Measurements from ENCODE around the gene UIMC1. TPM values are rescaled to one million over a fixed set of nuclear protein-coding genes. Genes with fewer than 3 reads are reported as not detected.

UIMC1 gene
- total RNA-seq, 2 donors from 2014 or later = 19.1 to 27.2 TPM

DNA sequence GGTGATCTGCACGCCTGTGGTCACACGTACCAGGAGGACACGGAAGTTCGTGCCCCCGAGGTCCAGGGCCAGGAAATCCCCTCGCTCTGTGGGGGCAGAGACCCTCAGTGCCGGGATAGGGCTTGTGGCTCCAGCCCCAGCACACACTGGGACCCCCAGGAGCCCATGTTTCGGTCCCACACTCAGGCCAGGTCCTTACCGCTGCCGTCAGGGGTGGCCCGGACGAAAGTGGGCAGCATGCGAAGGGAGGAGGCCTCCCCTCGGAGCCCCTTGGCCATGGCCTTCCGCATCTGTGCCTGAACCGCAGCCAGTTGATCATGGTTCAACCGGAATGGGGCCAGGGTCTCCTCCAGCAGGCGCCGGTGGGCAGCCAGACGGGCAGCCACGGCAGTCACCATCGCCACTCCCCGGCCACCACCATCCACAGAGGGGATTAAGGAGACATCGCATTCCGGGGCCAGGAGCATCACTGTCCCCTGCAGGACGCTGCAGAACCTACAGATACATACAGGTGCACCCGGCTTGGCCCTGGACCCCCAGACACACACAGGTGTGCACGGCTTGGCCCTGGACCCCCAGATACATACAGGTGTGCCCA lies 119.2 kb downstream of the UIMC1 start:
- 81 to 89% methylated on average over 18 to 26 of the region's 28 CpGs for WGBS, 2 donors
- intact Hi-C loops (cut with DNase I) = no loop called here

DNA sequence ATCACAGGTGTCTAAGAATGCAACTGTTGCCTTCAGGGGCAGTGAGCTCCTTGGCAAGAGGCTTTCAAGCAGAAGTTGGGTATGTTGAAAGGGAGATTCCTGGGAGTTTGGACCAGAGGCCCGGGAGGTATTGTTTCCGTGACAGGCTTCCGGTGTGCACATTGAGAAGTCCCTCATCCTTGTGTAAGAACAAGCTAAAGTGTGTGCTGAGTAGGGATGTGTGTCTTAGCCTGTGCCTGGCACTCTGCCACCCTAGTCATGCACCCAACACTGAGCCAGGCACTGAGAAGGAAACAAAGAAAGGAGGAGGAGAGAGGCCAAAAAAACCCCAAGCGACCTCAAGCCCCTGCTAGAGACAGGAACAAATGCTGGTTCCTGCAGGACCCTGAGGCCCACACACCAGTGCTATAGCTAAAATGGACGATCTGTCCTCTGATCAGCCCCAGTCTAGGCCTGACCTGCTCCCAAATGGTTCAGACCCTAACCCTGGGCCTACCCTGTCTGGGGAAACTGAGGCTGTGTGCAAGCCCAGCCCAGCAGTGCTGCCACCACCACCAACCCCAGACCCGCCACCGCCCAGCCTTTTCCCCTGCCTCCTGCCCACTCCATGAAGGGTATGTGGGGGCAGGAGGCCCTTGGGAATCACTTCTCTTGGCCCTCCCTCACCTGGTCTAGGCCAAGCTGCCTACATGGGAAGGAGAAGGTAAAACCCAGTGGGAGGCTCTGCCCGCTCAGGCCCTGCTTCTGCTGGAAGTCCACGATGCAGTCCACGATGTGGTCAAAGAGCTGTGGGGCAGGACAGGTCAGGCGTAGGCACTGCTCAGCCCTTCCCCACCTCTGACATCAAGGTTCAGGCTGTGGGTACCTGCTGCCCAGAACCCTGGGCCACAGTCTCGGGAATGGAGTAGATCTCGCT lies 120.0 kb downstream of the UIMC1 start:
- TF ChIP-seq, protein P1, sequence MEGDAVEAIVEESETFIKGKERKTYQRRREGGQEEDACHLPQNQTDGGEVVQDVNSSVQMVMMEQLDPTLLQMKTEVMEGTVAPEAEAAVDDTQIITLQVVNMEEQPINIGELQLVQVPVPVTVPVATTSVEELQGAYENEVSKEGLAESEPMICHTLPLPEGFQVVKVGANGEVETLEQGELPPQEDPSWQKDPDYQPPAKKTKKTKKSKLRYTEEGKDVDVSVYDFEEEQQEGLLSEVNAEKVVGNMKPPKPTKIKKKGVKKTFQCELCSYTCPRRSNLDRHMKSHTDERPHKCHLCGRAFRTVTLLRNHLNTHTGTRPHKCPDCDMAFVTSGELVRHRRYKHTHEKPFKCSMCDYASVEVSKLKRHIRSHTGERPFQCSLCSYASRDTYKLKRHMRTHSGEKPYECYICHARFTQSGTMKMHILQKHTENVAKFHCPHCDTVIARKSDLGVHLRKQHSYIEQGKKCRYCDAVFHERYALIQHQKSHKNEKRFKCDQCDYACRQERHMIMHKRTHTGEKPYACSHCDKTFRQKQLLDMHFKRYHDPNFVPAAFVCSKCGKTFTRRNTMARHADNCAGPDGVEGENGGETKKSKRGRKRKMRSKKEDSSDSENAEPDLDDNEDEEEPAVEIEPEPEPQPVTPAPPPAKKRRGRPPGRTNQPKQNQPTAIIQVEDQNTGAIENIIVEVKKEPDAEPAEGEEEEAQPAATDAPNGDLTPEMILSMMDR (IDR thresholded peaks at IDR 0.05) = no peak
- TF ChIP-seq POLR2A (IDR thresholded peaks at IDR 0.05) = no peak
- H3K9me3 ChIP-seq = no peaks in the 10 kb centered on the region
- ATAC-seq = no peak
- no peaks in the 10 kb centered on the region for H3K27me3 ChIP-seq
- no peaks in the 10 kb centered on the region for H3K4me1 ChIP-seq
- 75 to 85% methylated on average over 7 to 13 of the region's 13 CpGs for WGBS, 2 donors
- H3K4me3 ChIP-seq = no peak overlapping the region
- no peak overlapping the region for H3K27ac ChIP-seq
- intact Hi-C loops (cut with DNase I) = no loop called here
- no peaks in the 10 kb centered on the region for H3K36me3 ChIP-seq (replicated peaks in 1 of 2; ENCODE audit: insufficient read depth in 1 of 2, low read depth in 2 of 2)
- DNase-seq = peak in 1 of 4 donors; percentile 6

More for the DNA sequence above, 119.2 kb downstream of the UIMC1 start:
- Histone ChIP-seq H3K4me1 (no peaks in the 10 kb centered on the region), H3K27me3 (no peaks in the 10 kb centered on the region), H3K27ac (no peak overlapping the region), H3K4me3 (no peak overlapping the region), H3K9me3 (no peaks in the 10 kb centered on the region), H3K36me3 (replicated peaks in 1 of 2; ENCODE audit: insufficient read depth in 1 of 2, low read depth in 2 of 2) (no peaks in the 10 kb centered on the region)
- ATAC-seq (no peak), DNase-seq (peak in 1 of 4 donors; percentile 5)
- no peak for TF ChIP-seq POLR2A (IDR thresholded peaks at IDR 0.05)
- TF ChIP-seq, protein P1 (IDR thresholded peaks at IDR 0.05) = no peak

DNA sequence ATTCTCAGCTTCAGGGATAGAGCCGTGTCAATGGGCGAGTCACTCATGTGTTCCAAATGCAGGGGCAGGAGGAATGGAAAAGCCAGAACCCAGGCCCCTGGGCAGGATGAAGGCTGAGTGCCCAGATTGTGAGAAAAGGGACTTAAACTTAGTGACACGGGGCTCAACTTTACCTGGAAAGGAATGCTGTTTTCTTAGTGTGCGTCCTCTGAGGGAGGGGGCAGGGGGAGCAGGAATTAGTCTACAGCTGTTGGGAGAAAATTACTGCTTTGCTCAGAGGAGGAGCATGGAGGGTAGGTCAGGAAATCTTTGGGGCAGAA lies 122.0 kb downstream of the UIMC1 start:
- H3K27me3 ChIP-seq = no peaks in the 10 kb centered on the region
- no peak overlapping the region for H3K27ac ChIP-seq
- H3K4me3 ChIP-seq = no peak overlapping the region
- no peaks in the 10 kb centered on the region for H3K36me3 ChIP-seq (replicated peaks in 1 of 2; ENCODE audit: insufficient read depth in 1 of 2, low read depth in 2 of 2)
- no peaks in the 10 kb centered on the region for H3K4me1 ChIP-seq
- 53 to 55% methylated on average over 4 of the region's 4 CpGs for WGBS, 2 donors
- TF ChIP-seq, protein P1 (IDR thresholded peaks at IDR 0.05) = no peak
- no peak for TF ChIP-seq POLR2A (IDR thresholded peaks at IDR 0.05)
- ATAC-seq = no peak
- DNase-seq = no peak
- no peaks in the 10 kb centered on the region for H3K9me3 ChIP-seq
- intact Hi-C loops (cut with DNase I) = no loop called here

DNA sequence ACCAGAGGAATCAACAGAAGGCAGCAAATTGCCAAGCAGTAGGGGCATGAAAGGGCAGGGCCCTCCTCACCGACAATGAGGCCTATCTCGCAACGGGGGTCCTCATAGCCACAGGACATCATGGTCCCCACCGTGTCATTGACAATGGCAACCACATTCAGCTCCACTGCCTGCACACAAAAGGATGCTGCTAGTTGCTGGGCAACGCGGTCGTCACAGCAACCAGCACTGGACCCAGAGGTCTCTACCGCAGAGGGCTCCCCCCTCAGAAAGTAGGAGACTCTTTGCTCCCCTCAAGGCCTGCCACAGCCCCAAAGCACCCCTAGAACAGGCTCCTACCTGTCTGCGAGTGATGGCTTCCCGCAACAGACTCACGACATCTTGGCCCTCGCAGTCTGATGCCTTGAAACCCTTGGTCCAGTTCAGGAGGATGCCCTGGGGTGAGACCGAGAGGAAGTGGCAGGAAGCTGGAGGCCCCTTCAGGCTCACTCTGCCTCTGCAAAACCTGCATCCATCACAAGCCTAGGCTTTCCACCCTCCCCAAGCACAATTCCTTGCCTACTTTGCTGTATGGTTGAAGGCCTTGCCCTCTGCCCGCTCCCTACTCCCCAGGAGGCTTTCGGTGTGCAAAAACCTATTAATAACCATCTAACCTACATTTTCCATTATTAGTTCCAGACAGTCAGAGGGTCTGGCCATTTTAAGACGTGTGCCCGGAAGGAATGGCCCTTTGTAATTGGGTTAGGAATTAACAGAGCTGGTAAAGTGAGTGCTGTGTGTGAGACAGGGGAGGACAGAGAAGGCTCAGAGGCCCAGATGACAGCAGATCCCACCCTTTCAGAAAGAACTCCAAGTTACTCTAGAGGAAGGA lies 122.6 kb downstream of the UIMC1 start:
- intact Hi-C loops (cut with DNase I) = no loop called here
- no peak for TF ChIP-seq POLR2A (IDR thresholded peaks at IDR 0.05)
- TF ChIP-seq, protein P1 (IDR thresholded peaks at IDR 0.05) = no peak
- 78 to 81% methylated on average over 15 to 17 of the region's 17 CpGs for WGBS, 2 donors
- no peaks in the 10 kb centered on the region for H3K36me3 ChIP-seq (replicated peaks in 1 of 2; ENCODE audit: insufficient read depth in 1 of 2, low read depth in 2 of 2)
- H3K4me3 ChIP-seq = no peak overlapping the region
- no peaks in the 10 kb centered on the region for H3K4me1 ChIP-seq
- H3K9me3 ChIP-seq = no peaks in the 10 kb centered on the region
- ATAC-seq (no peak), DNase-seq (no peak)
- no peak overlapping the region for H3K27ac ChIP-seq
- H3K27me3 ChIP-seq = no peaks in the 10 kb centered on the region
